Mesendoderm (in vitro differentiated cells): ENCODE measurements around the gene ZBTB42.
A peak's percentile ranks its signal among the peaks of the same experiment; 100 is the strongest.

Experiments used
- DNase-seq: peaks from one replicate; pipeline ENCODE4 v3.0.0; 2013
- H2AK5ac ChIP-seq: 2 replicates; pipeline ENCODE4 v1.6.1; 2013; ENCODE audit warnings: low read length, inconsistent platforms
- H2BK120ac ChIP-seq: 2 replicates; pipeline ENCODE4 v1.6.1; 2013; ENCODE audit warnings: low read depth, mild to moderate bottlenecking, low read length, moderate library complexity, mixed read lengths
- H2BK15ac ChIP-seq: replicated peaks from 2 replicates; pipeline ENCODE4 v1.6.1; 2013; ENCODE audit warnings: low read depth, mild to moderate bottlenecking, moderate library complexity
- H2BK5ac ChIP-seq: 2 replicates; pipeline ENCODE4 v1.6.1; 2013; ENCODE audit warnings: low read length, inconsistent platforms
- H3K18ac ChIP-seq: 2 replicates; pipeline ENCODE4 v1.6.1; 2013; ENCODE audit warnings: mild to moderate bottlenecking, low read length, mixed read lengths
- H3K23ac ChIP-seq: one replicate; pipeline ENCODE4 v1.6.1; 2013; ENCODE audit warnings: low read length
- H3K27ac ChIP-seq: 2 replicates; pipeline ENCODE4 v1.5.1; 2013; ENCODE audit warnings: low read depth, mild to moderate bottlenecking, inconsistent platforms, low read length, moderate library complexity
- H3K27me3 ChIP-seq: 2 replicates; pipeline ENCODE4 v1.6.1; 2013; ENCODE audit warnings: low read length, control low read depth, mild to moderate bottlenecking, inconsistent platforms; ENCODE audit not compliant: insufficient read depth, poor library complexity
- H3K36me3 ChIP-seq: 2 replicates; pipeline ENCODE4 v1.6.1; 2013; ENCODE audit warnings: low read length, inconsistent platforms; ENCODE audit not compliant: control insufficient read depth, insufficient read depth
- H3K4ac ChIP-seq: one replicate; pipeline ENCODE4 v1.6.1; 2013; ENCODE audit warnings: low read depth, mild to moderate bottlenecking, low read length, moderate library complexity
- H3K4me1 ChIP-seq: 2 replicates; pipeline ENCODE4 v1.6.1; 2013; ENCODE audit warnings: low read depth, low read length, inconsistent platforms; ENCODE audit not compliant: control insufficient read depth
- H3K4me2 ChIP-seq: 2 replicates; pipeline ENCODE4 v1.6.1; 2013; ENCODE audit warnings: low read length
- H3K4me3 ChIP-seq: 2 replicates; pipeline ENCODE4 v1.5.1; 2013; ENCODE audit warnings: mild to moderate bottlenecking, low read length
- H3K56ac ChIP-seq: one replicate; pipeline ENCODE4 v1.6.1; 2013; ENCODE audit warnings: low read length
- H3K79me1 ChIP-seq: 2 replicates; pipeline ENCODE4 v1.6.1; 2013; ENCODE audit warnings: low read length, inconsistent platforms
- H3K79me2 ChIP-seq: 2 replicates; pipeline ENCODE4 v1.6.1; 2013; ENCODE audit warnings: mild to moderate bottlenecking, low read length; ENCODE audit not compliant: control insufficient read depth, insufficient read depth
- H3K9ac ChIP-seq: 2 replicates; pipeline ENCODE4 v1.6.1; 2013; ENCODE audit warnings: low read length, inconsistent platforms
- H4K5ac ChIP-seq: one replicate; pipeline ENCODE4 v1.6.1; 2013; ENCODE audit warnings: low read length
- H4K8ac ChIP-seq: one replicate; pipeline ENCODE4 v1.6.1; 2013; ENCODE audit warnings: low read depth, mild to moderate bottlenecking, control low read depth, low read length, moderate library complexity
- WGBS: extraction: QIAGEN DNeasy Blood & Tissue Kit; methylation state at CpG from one replicate; pipeline ENCODE4 v1.1.7; 2013; ENCODE audit warnings: low lambda C conversion rate, missing lambda C conversion rate; ENCODE audit not compliant: insufficient coverage; ENCODE audit errors: extremely low coverage; 5-methylcytosine and 5-hydroxymethylcytosine counted together

Gene ZBTB42

DNA sequence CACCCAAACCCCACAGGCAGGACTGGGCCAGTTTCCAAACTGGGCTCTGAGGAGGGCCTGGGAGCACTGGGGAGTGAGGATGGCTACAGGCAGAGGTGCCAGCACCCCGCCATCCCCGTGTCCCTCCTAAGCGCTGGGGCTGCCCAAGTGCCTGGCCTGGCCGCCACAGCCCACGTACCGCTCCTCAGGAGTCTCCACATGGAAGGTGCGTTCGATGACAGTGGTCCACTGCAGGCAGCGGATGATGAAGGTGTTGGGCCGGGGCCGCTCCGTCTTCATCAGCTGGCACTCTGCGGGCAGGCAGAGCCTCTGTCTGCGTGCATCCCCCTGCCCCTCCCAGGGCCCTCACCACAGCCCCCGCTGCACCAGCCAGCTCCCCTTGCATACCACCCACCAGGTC is 24.4 kb upstream of the ZBTB42 start:
- Histone ChIP-seq H2BK120ac (no peak overlapping the region), H2BK15ac (no peak overlapping the region), H3K56ac (no peak overlapping the region), H3K4me1 (no peaks in the 10 kb centered on the region), H3K4ac (no peak overlapping the region), H3K27me3 (no peaks in the 10 kb centered on the region), H2BK5ac (no peak overlapping the region), H4K5ac (no peak overlapping the region), H3K4me3 (no peak overlapping the region), H3K79me2 (no peaks in the 10 kb centered on the region), H3K27ac (no peak overlapping the region), H2AK5ac (no peak overlapping the region), H3K9ac (no peak overlapping the region), H3K4me2 (no peak overlapping the region), H3K36me3 (peaks cover 12% of the 10 kb centered on the region), H3K79me1 (no peaks in the 10 kb centered on the region), H3K23ac (no peak overlapping the region), H4K8ac (no peak overlapping the region), H3K18ac (no peak overlapping the region)
- DNase-seq = no peak
- no CpG with 5 or more reads among the region's 15 CpGs for WGBS

DNA sequence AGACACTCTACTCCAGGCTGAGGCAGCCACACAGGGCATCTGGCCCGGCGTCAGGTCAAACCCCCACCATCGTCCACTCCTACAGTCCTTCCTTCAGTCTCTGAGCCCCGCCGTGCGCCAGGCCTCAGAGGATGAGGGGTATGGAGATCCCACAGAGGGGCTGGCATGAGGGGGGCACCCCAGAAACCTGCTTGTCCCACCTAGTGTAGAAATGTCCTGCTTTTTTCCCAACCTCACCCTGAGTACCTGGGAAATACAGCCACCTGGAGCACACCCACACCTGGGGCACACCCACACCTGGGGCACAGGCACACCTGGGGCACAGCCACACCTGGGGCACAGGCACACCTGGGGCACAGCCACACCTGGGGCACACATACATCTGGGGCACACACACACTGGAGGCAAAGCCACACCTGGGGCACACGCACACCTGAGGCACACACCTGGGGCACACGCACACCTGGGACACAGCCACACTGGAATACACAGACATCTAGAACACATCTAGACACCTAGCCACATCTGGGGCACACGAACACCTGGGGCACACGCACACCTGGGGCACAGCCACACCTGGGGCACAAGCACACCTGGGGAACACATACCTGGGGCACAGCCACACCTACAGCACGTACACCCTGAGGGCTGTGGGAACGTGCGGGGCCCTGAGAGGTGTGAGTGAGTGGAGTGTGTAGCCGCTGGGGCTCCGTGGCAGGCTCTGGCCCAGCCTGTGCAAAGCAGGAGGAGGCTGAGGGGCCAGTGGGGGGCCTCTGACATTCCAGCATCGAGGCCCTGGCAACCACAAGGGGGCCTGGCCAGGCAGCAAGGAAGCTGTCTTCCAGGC is 23.7 kb upstream of the ZBTB42 start:
- H3K27ac ChIP-seq = no peak overlapping the region

DNA sequence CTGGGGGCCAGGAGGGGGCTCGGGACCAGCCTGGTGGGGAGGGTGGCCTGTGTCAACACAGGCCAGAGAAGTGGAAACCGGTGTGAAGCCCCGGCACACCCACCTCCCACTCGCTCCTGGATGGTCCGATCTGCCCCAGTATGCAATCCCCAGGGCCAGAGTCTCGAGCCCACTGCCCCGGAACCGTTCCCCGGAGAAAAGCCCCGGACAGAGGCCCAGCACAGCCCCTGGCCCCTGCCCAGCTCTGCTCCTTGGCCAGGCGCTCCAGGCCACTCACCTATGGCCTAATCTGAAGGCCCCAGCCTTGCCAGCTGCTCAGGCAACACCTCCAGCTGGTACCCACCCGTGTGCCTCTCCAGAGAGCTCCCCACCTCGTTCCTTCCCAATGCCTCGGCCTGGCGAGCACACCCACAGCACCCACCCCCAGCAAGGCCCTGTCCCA is 23.1 kb upstream of the ZBTB42 start:
- no CpG with 5 or more reads among the region's 15 CpGs for WGBS
- Histone ChIP-seq H3K56ac (no peak overlapping the region), H3K79me2 (no peaks in the 10 kb centered on the region), H4K5ac (no peak overlapping the region), H3K27ac (no peak overlapping the region), H2BK15ac (no peak overlapping the region), H3K4me2 (no peak overlapping the region), H3K18ac (no peak overlapping the region), H3K4me1 (no peaks in the 10 kb centered on the region), H3K9ac (no peak overlapping the region), H2BK120ac (no peak overlapping the region), H4K8ac (no peak overlapping the region), H2AK5ac (no peak overlapping the region), H3K23ac (no peak overlapping the region), H3K4me3 (no peak overlapping the region), H2BK5ac (no peak overlapping the region), H3K36me3 (peaks cover 4% of the 10 kb centered on the region), H3K79me1 (no peaks in the 10 kb centered on the region), H3K4ac (no peak overlapping the region), H3K27me3 (no peaks in the 10 kb centered on the region)
- DNase-seq = no peak

More for the DNA sequence above, 23.7 kb upstream of the ZBTB42 start:
- Histone ChIP-seq H3K23ac (no peak overlapping the region), H3K36me3 (peaks cover 5% of the 10 kb centered on the region), H3K56ac (no peak overlapping the region), H3K9ac (no peak overlapping the region), H3K79me1 (no peaks in the 10 kb centered on the region), H3K27me3 (no peaks in the 10 kb centered on the region), H4K8ac (no peak overlapping the region), H2BK120ac (no peak overlapping the region), H3K79me2 (no peaks in the 10 kb centered on the region), H2BK5ac (no peak overlapping the region), H2BK15ac (no peak overlapping the region), H3K4ac (no peak overlapping the region), H4K5ac (no peak overlapping the region), H3K4me1 (no peaks in the 10 kb centered on the region), H3K18ac (no peak overlapping the region), H3K4me3 (no peak overlapping the region), H3K4me2 (no peak overlapping the region), H2AK5ac (no peak overlapping the region)
- WGBS = no CpG with 5 or more reads among the region's 16 CpGs
- DNase-seq = no peak

DNA sequence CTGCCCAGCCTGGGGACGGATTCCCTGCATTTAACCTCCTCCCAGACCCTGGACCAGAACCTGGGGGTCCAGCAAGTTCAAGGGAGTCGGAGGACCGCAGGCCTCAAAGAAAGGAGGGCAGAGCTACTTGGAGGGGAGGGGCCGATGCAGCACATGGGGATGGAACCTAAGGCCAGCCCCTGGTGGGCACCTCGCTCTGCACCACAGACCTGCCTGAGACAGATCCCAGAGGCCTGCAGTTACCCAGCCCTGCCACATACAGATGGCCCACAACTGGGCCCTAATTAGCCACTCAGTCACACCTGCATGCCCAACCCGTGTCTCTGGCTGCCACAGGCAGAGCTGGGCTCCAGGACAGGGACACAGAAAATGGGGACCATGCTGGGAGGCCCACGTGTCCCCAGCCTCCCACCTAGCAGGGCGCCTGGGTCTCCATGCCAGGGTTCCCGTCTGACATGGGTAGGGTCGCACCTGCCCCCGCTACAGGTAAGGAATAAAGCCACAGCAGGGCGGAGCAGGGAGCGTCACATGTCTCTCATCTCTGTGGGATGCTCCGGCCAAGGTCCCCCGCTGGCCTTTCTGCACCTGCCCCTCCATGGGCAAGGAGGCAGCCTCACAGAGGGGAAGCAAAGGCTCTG is 22.1 kb upstream of the ZBTB42 start:
- Histone ChIP-seq H3K18ac (no peak overlapping the region), H4K8ac (no peak overlapping the region), H3K4me3 (no peak overlapping the region), H3K9ac (no peak overlapping the region), H2AK5ac (no peak overlapping the region), H3K56ac (no peak overlapping the region), H3K27me3 (no peaks in the 10 kb centered on the region), H3K79me1 (no peaks in the 10 kb centered on the region), H3K4ac (no peak overlapping the region), H3K79me2 (no peaks in the 10 kb centered on the region), H2BK120ac (no peak overlapping the region), H3K4me1 (no peaks in the 10 kb centered on the region), H3K23ac (no peak overlapping the region), H2BK15ac (no peak overlapping the region), H2BK5ac (no peak overlapping the region), H3K4me2 (no peak overlapping the region), H3K36me3 (peaks cover 2% of the 10 kb centered on the region), H3K27ac (no peak overlapping the region), H4K5ac (no peak overlapping the region)
- DNase-seq = peak; percentile 27
- no CpG with 5 or more reads among the region's 15 CpGs for WGBS

DNA sequence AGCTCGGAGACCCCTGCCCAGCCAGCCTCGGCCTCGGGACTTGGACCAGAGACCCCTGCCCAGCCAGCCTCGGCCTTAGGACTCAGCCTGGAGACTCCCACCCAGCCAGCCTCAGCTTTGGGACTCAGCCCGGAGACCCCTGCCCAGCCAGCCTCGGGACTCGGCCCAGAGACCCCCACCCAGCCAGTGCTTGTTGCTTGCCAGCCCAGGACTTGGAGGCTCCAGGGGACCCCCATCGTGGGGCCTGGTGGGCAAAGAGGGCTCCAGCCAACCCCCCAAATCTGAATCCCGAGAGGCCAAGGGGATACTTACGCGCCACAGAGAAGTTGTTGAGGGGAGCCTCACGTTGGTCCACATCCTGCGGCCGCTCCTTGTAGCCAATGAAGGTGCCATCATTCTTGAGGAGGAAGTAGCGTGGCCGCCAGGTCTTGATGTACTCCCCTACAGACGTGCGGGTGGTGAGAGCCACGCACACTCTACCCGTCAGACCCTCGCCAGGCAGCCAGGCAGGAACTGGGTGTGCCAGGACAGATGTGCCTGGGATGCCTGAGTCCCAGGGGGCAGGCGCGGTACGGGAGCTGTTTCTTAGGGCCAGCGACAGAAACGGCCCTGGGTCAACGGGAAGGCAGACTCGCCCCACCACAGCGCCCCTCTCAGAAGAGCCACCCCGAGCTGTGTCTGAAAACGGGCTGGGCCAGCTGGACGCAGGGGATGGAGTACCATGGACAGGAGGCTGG is 21.0 kb upstream of the ZBTB42 start:
- H4K5ac ChIP-seq = no peak overlapping the region
- H3K56ac ChIP-seq = no peak overlapping the region
- no peak for DNase-seq
- no peak overlapping the region for H2BK120ac ChIP-seq
- H3K4me2 ChIP-seq = no peak overlapping the region
- peaks cover 2% of the 10 kb centered on the region for H3K36me3 ChIP-seq
- no peaks in the 10 kb centered on the region for H3K27me3 ChIP-seq
- H3K4me3 ChIP-seq = no peak overlapping the region
- WGBS = no CpG with 5 or more reads among the region's 32 CpGs
- H2BK15ac ChIP-seq = no peak overlapping the region
- H3K4me1 ChIP-seq = no peaks in the 10 kb centered on the region
- no peaks in the 10 kb centered on the region for H3K79me2 ChIP-seq
- H3K18ac ChIP-seq = no peak overlapping the region
- H3K4ac ChIP-seq = no peak overlapping the region
- H2AK5ac ChIP-seq = no peak overlapping the region
- no peak overlapping the region for H3K27ac ChIP-seq
- H3K23ac ChIP-seq = no peak overlapping the region
- H3K9ac ChIP-seq = no peak overlapping the region
- no peaks in the 10 kb centered on the region for H3K79me1 ChIP-seq
- H4K8ac ChIP-seq = no peak overlapping the region
- no peak overlapping the region for H2BK5ac ChIP-seq
